Left lung (tissue), 10 donors: ENCODE measurements around the gene SYNDIG1L. TPM values are rescaled to one million over a fixed set of nuclear protein-coding genes. Genes with fewer than 3 reads are reported as not detected.
A peak's percentile ranks its signal among the peaks of the same experiment; 100 is the strongest.

Experiments
- ATAC-seq: fragments of 200-7000 bp; cut with Tn5 transposase; one replicate; pipeline ENCODE4 v1.9.1; 2020; ENCODE audit warnings: moderate library complexity
- DNase-seq, 4 donors: peaks; one replicate each; pipeline ENCODE4 v3.0.0-alpha.2; 2013 to 2020
- H3K27ac ChIP-seq, 2 donors: fragments of 200-600 bp; sonication (generic) in 1 of 2; one replicate each; pipeline versions ENCODE4 v1.5.0 to v1.8.0; 2020 to 2021
- H3K27me3 ChIP-seq, 2 donors: fragments of 200-600 bp; sonication (generic) in 1 of 2; one replicate each; pipeline versions ENCODE4 v1.5.0 to v1.8.0; 2020 to 2021
- H3K36me3 ChIP-seq, 2 donors: fragments of 200-600 bp; sonication (generic) in 1 of 2; one replicate each; pipeline versions ENCODE4 v1.5.0 to v1.8.0; 2020 to 2021
- H3K4me1 ChIP-seq, 2 donors: fragments of 200-600 bp; one replicate each; pipeline ENCODE4 v1.8.0; 2021
- H3K4me3 ChIP-seq, 2 donors: fragments of 200-600 bp; sonication (generic) in 1 of 2; one replicate each; pipeline versions ENCODE4 v1.5.0 to v1.8.0; 2020 to 2021; ENCODE audit warnings: mild to moderate bottlenecking in 1 of 2
- H3K9me3 ChIP-seq, 2 donors: fragments of 200-600 bp; sonication (generic) in 1 of 2; one replicate each; pipeline versions ENCODE4 v1.5.0 to v1.8.0; 2020 to 2021
- intact Hi-C, 2 donors: fragments of 100-400 bp; cut with DNase I; formaldehyde crosslinking; loops; one replicate each; pipeline versions ENCODE4 v1.11.2 to v1.14.2; 2022
- polyA plus RNA-seq, 6 donors: library from polyadenylated mRNA; unstranded; fragments of 120-200 nt; gene quantifications; one replicate each; pipeline ENCODE4 v1.2.1, GENCODE V29; 2013; ENCODE audit not compliant: insufficient read length in 6 of 6
- total RNA-seq, 2 donors: library from RNA; stranded (reverse); fragmentation: NEBNext Ultra II Directional; extraction: Animal tissue kit (Norgen Biotek cat#: 25700); gene quantifications; one replicate each; pipeline ENCODE4 v1.2.1, GENCODE V29; 2021
- TF ChIP-seq, protein P1 (sequence below), 2 donors: fragments of 200-600 bp; sonication (generic) in 1 of 2; IDR thresholded peaks; one replicate each; pipeline versions ENCODE4 v1.5.0 to v1.8.0; 2021; ENCODE audit warnings: antibody characterized with exemption in 2 of 2
- donor health status: DM: no; HTN: yes; CAD: no.
- donor health status: DM: no; HTN: no; CAD: no.

The SYNDIG1L gene
- total and polyA plus RNA-seq, 8 donors: 0.37 to 0.87 (median 0.59) TPM

DNA sequence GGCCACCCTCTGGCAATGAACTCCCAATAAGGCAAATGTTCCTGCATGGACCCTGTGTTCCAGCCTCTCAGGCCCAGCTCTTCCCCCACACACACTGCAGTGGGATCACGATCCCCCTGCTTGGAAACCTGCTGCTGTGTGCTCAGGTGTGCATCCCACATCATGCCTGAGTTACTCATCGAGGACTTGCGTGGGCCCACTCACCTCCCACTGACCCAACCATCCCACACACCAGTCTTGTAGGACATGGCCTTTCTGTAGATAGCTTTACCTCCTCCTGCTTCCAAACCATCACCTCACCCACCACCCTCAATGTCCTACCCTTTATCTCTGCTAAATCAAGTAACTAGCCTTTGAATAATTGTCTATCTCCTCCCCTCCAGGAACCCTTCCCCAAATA is 42.5 kb upstream of the SYNDIG1L start:
- H3K9me3 ChIP-seq: no peaks in the 10 kb centered on the region
- ATAC-seq: no peak
- no peak for DNase-seq
- H3K36me3 ChIP-seq: peaks cover 0 to 31% of the 10 kb centered on the region in 2 donors
- intact Hi-C loops: no loop called here
- no peaks in the 10 kb centered on the region for H3K27me3 ChIP-seq
- no peak overlapping the region for H3K27ac ChIP-seq
- H3K4me3 ChIP-seq: no peak overlapping the region
- H3K4me1 ChIP-seq: peaks cover 0 to 10% of the 10 kb centered on the region in 2 donors
- TF ChIP-seq, protein P1, sequence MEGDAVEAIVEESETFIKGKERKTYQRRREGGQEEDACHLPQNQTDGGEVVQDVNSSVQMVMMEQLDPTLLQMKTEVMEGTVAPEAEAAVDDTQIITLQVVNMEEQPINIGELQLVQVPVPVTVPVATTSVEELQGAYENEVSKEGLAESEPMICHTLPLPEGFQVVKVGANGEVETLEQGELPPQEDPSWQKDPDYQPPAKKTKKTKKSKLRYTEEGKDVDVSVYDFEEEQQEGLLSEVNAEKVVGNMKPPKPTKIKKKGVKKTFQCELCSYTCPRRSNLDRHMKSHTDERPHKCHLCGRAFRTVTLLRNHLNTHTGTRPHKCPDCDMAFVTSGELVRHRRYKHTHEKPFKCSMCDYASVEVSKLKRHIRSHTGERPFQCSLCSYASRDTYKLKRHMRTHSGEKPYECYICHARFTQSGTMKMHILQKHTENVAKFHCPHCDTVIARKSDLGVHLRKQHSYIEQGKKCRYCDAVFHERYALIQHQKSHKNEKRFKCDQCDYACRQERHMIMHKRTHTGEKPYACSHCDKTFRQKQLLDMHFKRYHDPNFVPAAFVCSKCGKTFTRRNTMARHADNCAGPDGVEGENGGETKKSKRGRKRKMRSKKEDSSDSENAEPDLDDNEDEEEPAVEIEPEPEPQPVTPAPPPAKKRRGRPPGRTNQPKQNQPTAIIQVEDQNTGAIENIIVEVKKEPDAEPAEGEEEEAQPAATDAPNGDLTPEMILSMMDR (IDR thresholded peaks at IDR 0.05): no peak

DNA sequence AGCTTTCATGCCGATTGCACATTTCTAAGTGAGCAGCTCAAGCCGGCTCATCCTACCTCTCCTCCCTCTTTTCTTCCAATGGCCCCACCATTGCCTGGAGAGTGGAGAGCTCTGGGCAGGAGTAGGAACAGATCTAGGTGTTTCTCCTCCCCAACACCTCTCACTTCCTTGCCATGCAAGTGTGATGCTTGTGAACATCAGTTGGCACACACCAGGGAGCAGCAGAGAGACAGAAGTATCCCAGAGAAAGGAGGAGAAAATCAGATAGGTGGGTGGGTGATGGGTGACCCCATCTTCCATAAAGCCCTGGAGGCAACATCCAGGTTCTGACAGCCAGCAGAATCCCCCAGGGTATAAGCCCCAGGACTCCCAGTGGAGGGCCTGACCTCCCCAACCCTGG is 39.3 kb upstream of the SYNDIG1L start:
- Histone ChIP-seq H3K27ac (no peak overlapping the region), H3K4me1 (peaks cover 0 to 10% of the 10 kb centered on the region in 2 donors), H3K36me3 (peaks cover 0 to 11% of the 10 kb centered on the region in 2 donors), H3K9me3 (no peaks in the 10 kb centered on the region), H3K27me3 (no peaks in the 10 kb centered on the region), H3K4me3 (no peak overlapping the region)
- TF ChIP-seq, protein P1 (IDR thresholded peaks at IDR 0.05): no peak
- intact Hi-C loops: no loop called here
- DNase-seq: no peak
- ATAC-seq: no peak

DNA sequence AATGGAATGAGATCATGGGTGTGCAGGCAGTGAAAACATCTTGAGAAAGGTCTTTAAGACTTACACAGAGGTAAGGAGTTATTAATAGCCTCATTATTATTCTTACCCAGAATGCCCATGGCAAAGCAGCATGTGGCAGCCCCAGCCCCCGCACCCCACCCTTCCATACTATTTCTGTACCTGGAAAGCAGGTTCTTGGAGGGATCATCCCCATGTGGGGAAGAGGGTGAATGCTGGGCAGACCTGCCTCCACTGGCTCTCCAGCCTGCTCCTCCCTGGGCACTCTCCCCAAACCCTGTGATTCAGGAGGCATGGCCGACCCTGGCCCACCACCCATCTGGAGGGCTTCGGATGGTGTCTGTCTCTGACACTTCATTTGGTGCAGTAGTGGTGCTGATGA is 38.8 kb upstream of the SYNDIG1L start:
- Histone ChIP-seq H3K4me3 (no peak overlapping the region), H3K36me3 (peaks cover 0 to 5% of the 10 kb centered on the region in 2 donors), H3K27ac (no peak overlapping the region), H3K9me3 (no peaks in the 10 kb centered on the region), H3K27me3 (no peaks in the 10 kb centered on the region), H3K4me1 (peaks cover 0 to 5% of the 10 kb centered on the region in 2 donors)
- ATAC-seq (no peak), DNase-seq (no peak)
- TF ChIP-seq, protein P1 (IDR thresholded peaks at IDR 0.05): no peak
- intact Hi-C loops: no loop called here

DNA sequence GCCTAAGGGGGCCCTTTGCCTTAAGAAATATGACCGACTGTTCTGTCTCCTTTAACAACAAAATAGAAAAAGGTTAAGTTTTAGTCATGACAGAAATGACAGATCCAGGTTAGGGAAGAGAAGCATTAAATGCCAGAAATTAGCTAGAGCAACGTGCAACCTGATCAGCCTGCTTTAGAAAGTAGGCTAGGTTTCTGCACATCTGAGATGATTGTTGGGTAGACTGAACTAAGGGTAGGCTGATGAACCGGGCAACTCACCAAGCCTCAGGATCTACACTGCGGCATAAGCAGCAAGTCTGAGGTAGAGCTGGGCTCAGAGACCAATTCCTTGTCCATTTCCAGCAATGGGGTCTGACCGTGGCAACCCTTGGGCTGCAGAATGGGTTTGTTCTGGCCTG is 37.7 kb upstream of the SYNDIG1L start:
- ATAC-seq: no peak
- H3K27ac ChIP-seq: no peak overlapping the region

DNA sequence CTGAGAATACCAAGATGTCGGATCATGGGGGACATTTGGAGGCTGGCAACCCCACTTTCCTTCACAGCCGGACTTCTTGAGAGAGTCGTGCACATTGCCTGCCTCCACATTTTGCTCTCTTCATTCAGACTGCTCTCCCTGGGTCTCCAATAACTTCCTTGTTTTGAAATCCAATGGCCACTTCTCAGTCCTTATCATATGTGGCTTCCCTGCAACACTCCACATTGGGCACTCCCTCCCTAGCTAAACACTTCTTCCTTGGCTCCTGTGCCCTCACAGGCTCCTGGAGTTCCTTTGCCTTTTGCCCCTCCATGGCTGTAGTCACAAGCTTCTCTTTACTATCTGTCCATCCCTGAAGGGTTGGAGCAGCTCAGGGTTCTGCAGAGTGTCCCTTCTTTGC is 37.0 kb upstream of the SYNDIG1L start:
- Histone ChIP-seq H3K4me1 (no peaks in the 10 kb centered on the region), H3K27ac (no peak overlapping the region), H3K9me3 (no peaks in the 10 kb centered on the region), H3K36me3 (no peaks in the 10 kb centered on the region), H3K4me3 (no peak overlapping the region), H3K27me3 (no peaks in the 10 kb centered on the region)
- peak; percentile 83 for ATAC-seq
- intact Hi-C loops: no loop called here
- TF ChIP-seq, protein P1 (IDR thresholded peaks at IDR 0.05): no peak
- no peak for DNase-seq

More for the DNA sequence above, 37.7 kb upstream of the SYNDIG1L start:
- intact Hi-C loops: no loop called here
- no peak for DNase-seq
- H3K27me3 ChIP-seq: no peaks in the 10 kb centered on the region
- no peaks in the 10 kb centered on the region for H3K36me3 ChIP-seq
- no peaks in the 10 kb centered on the region for H3K4me1 ChIP-seq
- H3K9me3 ChIP-seq: no peaks in the 10 kb centered on the region
- no peak overlapping the region for H3K4me3 ChIP-seq
- TF ChIP-seq, protein P1 (IDR thresholded peaks at IDR 0.05): no peak
